Activated T-cell treated with anti-CD3 and anti-CD28 coated beads, Interleukin-2, amount 50 U/mL, for 4 hours (primary cell): ENCODE results near the gene NBAS. TPM values are rescaled to one million over a fixed set of nuclear protein-coding genes. Genes with fewer than 3 reads are reported as not detected.

Source experiments
- ATAC-seq, 2 donors: fragments of 200-7000 bp; cut with Tn5 transposase; one replicate each; pipeline ENCODE4 v1.10.0; 2021
- DNase-seq: peaks from one replicate; pipeline ENCODE4 v3.0.0-alpha.2; 2020
- H3K27me3 Mint-ChIP-seq: one replicate; pipeline ENCODE4 v1.8.0; 2021; ENCODE audit warnings: low read depth, mixed read lengths
- H3K36me3 Mint-ChIP-seq: one replicate; pipeline ENCODE4 v1.8.0; 2022; ENCODE audit warnings: mixed read lengths; ENCODE audit not compliant: insufficient read depth
- H3K4me1 Mint-ChIP-seq: one replicate; pipeline ENCODE4 v1.8.0; 2021; ENCODE audit warnings: low read depth, mixed read lengths
- H3K4me3 Mint-ChIP-seq: one replicate; pipeline ENCODE4 v1.8.0; 2021; ENCODE audit warnings: mild to moderate bottlenecking, moderate library complexity, mixed read lengths
- H3K9me3 Mint-ChIP-seq: one replicate; pipeline ENCODE4 v1.8.0; 2021; ENCODE audit warnings: mixed read lengths
- total RNA-seq, 3 donors: library from RNA; stranded (reverse); gene quantifications; one replicate each; pipeline ENCODE4 v1.2.1, GENCODE V29; 2021

The NBAS gene
- total RNA-seq, 3 donors from 2014 or later: 28.5 to 30.4 (median 29.7) TPM

- DNase-seq (no peak), ATAC-seq (no peak)
- Mint-ChIP-seq H3K4me1 (peaks cover 19% of the 10 kb centered on the region), H3K9me3 (no peaks in the 10 kb centered on the region), H3K36me3 (peaks cover 61% of the 10 kb centered on the region), H3K4me3 (no peak overlapping the region), H3K27me3 (no peaks in the 10 kb centered on the region)
These were observed 261.1 kb downstream of the NBAS start for GRCh38 chr2:15299904-15300520.

GRCh38 chr2:15298770-15299169, 262.4 kb downstream of the NBAS start:
- Mint-ChIP-seq H3K9me3 (no peaks in the 10 kb centered on the region), H3K27me3 (no peaks in the 10 kb centered on the region), H3K4me1 (peaks cover 19% of the 10 kb centered on the region), H3K4me3 (no peak overlapping the region), H3K36me3 (peaks cover 59% of the 10 kb centered on the region)
- DNase-seq: no peak
- ATAC-seq: no peak

- H3K9me3 Mint-ChIP-seq: no peaks in the 10 kb centered on the region
- H3K27me3 Mint-ChIP-seq: no peaks in the 10 kb centered on the region
- DNase-seq: no peak
- H3K36me3 Mint-ChIP-seq: peaks cover 51% of the 10 kb centered on the region
- ATAC-seq: no peak
- no peaks in the 10 kb centered on the region for H3K4me1 Mint-ChIP-seq
- H3K4me3 Mint-ChIP-seq: no peak overlapping the region
These were observed 267.7 kb downstream of the NBAS start for GRCh38 chr2:15293262-15293937.

- Mint-ChIP-seq H3K27me3 (no peaks in the 10 kb centered on the region), H3K36me3 (peaks cover 57% of the 10 kb centered on the region), H3K4me1 (no peaks in the 10 kb centered on the region), H3K9me3 (no peaks in the 10 kb centered on the region), H3K4me3 (no peak overlapping the region)
- ATAC-seq (no peak), DNase-seq (no peak)
These were observed 273.5 kb downstream of the NBAS start for GRCh38 chr2:15287447-15288184.

- Mint-ChIP-seq H3K4me1 (no peaks in the 10 kb centered on the region), H3K27me3 (no peaks in the 10 kb centered on the region)
These were observed 276.5 kb downstream of the NBAS start for GRCh38 chr2:15284614-15285013.

GRCh38 chr2:15281681-15282080, 279.5 kb downstream of the NBAS start:
- DNase-seq (no peak), ATAC-seq (no peak)
- Mint-ChIP-seq H3K4me1 (no peaks in the 10 kb centered on the region), H3K36me3 (peaks cover 60% of the 10 kb centered on the region), H3K4me3 (no peak overlapping the region), H3K27me3 (no peaks in the 10 kb centered on the region), H3K9me3 (no peaks in the 10 kb centered on the region)

More at GRCh38 chr2:15284614-15285013, 276.5 kb downstream of the NBAS start:
- peaks cover 57% of the 10 kb centered on the region for H3K36me3 Mint-ChIP-seq
- no peak overlapping the region for H3K4me3 Mint-ChIP-seq
- no peaks in the 10 kb centered on the region for H3K9me3 Mint-ChIP-seq
- no peak for ATAC-seq
- DNase-seq: no peak

- no peak for ATAC-seq
- peaks cover 56% of the 10 kb centered on the region for H3K36me3 Mint-ChIP-seq
- no peaks in the 10 kb centered on the region for H3K9me3 Mint-ChIP-seq
These were observed 281.8 kb downstream of the NBAS start for GRCh38 chr2:15279201-15279876.

GRCh38 chr2:15278296-15278695, 282.8 kb downstream of the NBAS start:
- no peaks in the 10 kb centered on the region for H3K9me3 Mint-ChIP-seq
- H3K27me3 Mint-ChIP-seq: no peaks in the 10 kb centered on the region
- DNase-seq (no peak), ATAC-seq (no peak)
- H3K4me1 Mint-ChIP-seq: no peaks in the 10 kb centered on the region
- H3K36me3 Mint-ChIP-seq: peaks cover 55% of the 10 kb centered on the region
- no peak overlapping the region for H3K4me3 Mint-ChIP-seq

More at GRCh38 chr2:15279201-15279876, 281.8 kb downstream of the NBAS start:
- H3K4me1 Mint-ChIP-seq: no peaks in the 10 kb centered on the region
- no peaks in the 10 kb centered on the region for H3K27me3 Mint-ChIP-seq
- no peak for DNase-seq
- H3K4me3 Mint-ChIP-seq: no peak overlapping the region

GRCh38 chr2:15275346-15275745, 285.8 kb downstream of the NBAS start:
- H3K4me3 Mint-ChIP-seq: no peak overlapping the region
- peaks cover 58% of the 10 kb centered on the region for H3K36me3 Mint-ChIP-seq
- no peak for ATAC-seq
- no peaks in the 10 kb centered on the region for H3K9me3 Mint-ChIP-seq
- DNase-seq: no peak
- H3K4me1 Mint-ChIP-seq: no peaks in the 10 kb centered on the region
- no peaks in the 10 kb centered on the region for H3K27me3 Mint-ChIP-seq

GRCh38 chr2:15273452-15273851, 287.7 kb downstream of the NBAS start:
- no peaks in the 10 kb centered on the region for H3K27me3 Mint-ChIP-seq
- H3K9me3 Mint-ChIP-seq: no peaks in the 10 kb centered on the region
- peaks cover 51% of the 10 kb centered on the region for H3K36me3 Mint-ChIP-seq
- H3K4me1 Mint-ChIP-seq: no peaks in the 10 kb centered on the region
- no peak overlapping the region for H3K4me3 Mint-ChIP-seq
- no peak for ATAC-seq
- no peak for DNase-seq

GRCh38 chr2:15272942-15273341, 288.2 kb downstream of the NBAS start:
- H3K4me3 Mint-ChIP-seq: no peak overlapping the region
- no peaks in the 10 kb centered on the region for H3K27me3 Mint-ChIP-seq
- no peaks in the 10 kb centered on the region for H3K9me3 Mint-ChIP-seq
- no peak for ATAC-seq
- no peak for DNase-seq
- H3K36me3 Mint-ChIP-seq: peaks cover 53% of the 10 kb centered on the region
- no peaks in the 10 kb centered on the region for H3K4me1 Mint-ChIP-seq

GRCh38 chr2:15271941-15272542, 289.1 kb downstream of the NBAS start:
- no peaks in the 10 kb centered on the region for H3K27me3 Mint-ChIP-seq
- no peaks in the 10 kb centered on the region for H3K9me3 Mint-ChIP-seq
- DNase-seq: no peak
- peaks cover 50% of the 10 kb centered on the region for H3K36me3 Mint-ChIP-seq
- H3K4me3 Mint-ChIP-seq: no peak overlapping the region
- no peak for ATAC-seq
- H3K4me1 Mint-ChIP-seq: no peaks in the 10 kb centered on the region

GRCh38 chr2:15271276-15271675, 289.9 kb downstream of the NBAS start:
- Mint-ChIP-seq H3K4me3 (no peak overlapping the region), H3K4me1 (no peaks in the 10 kb centered on the region), H3K36me3 (peaks cover 48% of the 10 kb centered on the region), H3K9me3 (no peaks in the 10 kb centered on the region), H3K27me3 (no peaks in the 10 kb centered on the region)
- DNase-seq: no peak
- ATAC-seq: no peak

GRCh38 chr2:15269043-15269442, 292.1 kb downstream of the NBAS start:
- H3K4me3 Mint-ChIP-seq: no peak overlapping the region
- H3K36me3 Mint-ChIP-seq: peaks cover 56% of the 10 kb centered on the region
- DNase-seq: no peak
- H3K27me3 Mint-ChIP-seq: no peaks in the 10 kb centered on the region
- H3K9me3 Mint-ChIP-seq: peaks cover 2% of the 10 kb centered on the region
- no peak for ATAC-seq
- no peaks in the 10 kb centered on the region for H3K4me1 Mint-ChIP-seq
